Measurements from ENCODE around the gene PTPN4. TPM values are rescaled to one million over a fixed set of nuclear protein-coding genes. Genes with fewer than 3 reads are reported as not detected.

Gene PTPN4, protein sequence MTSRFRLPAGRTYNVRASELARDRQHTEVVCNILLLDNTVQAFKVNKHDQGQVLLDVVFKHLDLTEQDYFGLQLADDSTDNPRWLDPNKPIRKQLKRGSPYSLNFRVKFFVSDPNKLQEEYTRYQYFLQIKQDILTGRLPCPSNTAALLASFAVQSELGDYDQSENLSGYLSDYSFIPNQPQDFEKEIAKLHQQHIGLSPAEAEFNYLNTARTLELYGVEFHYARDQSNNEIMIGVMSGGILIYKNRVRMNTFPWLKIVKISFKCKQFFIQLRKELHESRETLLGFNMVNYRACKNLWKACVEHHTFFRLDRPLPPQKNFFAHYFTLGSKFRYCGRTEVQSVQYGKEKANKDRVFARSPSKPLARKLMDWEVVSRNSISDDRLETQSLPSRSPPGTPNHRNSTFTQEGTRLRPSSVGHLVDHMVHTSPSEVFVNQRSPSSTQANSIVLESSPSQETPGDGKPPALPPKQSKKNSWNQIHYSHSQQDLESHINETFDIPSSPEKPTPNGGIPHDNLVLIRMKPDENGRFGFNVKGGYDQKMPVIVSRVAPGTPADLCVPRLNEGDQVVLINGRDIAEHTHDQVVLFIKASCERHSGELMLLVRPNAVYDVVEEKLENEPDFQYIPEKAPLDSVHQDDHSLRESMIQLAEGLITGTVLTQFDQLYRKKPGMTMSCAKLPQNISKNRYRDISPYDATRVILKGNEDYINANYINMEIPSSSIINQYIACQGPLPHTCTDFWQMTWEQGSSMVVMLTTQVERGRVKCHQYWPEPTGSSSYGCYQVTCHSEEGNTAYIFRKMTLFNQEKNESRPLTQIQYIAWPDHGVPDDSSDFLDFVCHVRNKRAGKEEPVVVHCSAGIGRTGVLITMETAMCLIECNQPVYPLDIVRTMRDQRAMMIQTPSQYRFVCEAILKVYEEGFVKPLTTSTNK
- total RNA-seq (2022; extraction: Qiagen RNA extraction), result 11.8 to 19.8 TPM (median 18.2 TPM) in 5 replicates

DNA sequence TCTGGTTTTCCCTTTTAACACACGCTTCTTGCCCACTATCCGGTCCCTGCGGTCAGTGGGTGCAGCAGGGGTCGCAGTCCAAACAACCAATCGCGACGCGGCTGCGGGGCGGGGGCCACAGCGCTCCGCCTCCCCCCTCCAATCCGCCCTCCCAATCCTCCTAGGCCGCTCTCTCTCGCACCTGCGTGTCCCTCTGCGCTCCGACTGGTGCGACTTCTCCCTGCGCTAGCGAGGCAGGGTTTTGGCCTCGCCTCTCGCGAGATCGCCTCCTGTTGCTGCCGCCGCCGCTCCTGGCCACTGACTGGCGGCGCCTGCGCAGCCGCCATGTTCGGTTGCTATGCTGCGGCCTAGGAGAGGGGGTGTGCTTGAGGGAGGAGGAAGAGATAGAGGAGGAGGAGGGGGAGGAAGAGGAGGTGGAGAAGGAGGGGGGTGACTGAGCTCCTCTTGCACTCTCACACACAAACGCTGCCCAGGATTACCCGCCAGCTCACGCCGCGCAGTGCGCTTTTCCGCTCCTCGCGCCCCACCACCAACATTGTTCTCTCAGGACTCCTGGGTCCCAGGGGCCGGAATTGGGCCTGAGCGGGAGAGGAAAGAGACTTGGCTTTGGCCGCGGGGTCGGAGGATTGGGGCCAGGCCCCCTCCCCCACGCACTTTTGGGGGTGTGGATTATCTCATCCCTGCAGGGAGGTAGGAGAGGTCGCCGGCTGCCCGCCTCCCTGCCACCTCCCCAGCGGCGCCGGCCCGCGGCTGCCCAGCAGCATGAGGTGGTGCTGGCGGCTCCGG is at the start of gene PTPN4:
TSS of gene PTPN4 (plus strand) at position 472 of the 786 bp plus-strand sequence. CDS start 49,932 bp downstream, outside the sequence.

DNA sequence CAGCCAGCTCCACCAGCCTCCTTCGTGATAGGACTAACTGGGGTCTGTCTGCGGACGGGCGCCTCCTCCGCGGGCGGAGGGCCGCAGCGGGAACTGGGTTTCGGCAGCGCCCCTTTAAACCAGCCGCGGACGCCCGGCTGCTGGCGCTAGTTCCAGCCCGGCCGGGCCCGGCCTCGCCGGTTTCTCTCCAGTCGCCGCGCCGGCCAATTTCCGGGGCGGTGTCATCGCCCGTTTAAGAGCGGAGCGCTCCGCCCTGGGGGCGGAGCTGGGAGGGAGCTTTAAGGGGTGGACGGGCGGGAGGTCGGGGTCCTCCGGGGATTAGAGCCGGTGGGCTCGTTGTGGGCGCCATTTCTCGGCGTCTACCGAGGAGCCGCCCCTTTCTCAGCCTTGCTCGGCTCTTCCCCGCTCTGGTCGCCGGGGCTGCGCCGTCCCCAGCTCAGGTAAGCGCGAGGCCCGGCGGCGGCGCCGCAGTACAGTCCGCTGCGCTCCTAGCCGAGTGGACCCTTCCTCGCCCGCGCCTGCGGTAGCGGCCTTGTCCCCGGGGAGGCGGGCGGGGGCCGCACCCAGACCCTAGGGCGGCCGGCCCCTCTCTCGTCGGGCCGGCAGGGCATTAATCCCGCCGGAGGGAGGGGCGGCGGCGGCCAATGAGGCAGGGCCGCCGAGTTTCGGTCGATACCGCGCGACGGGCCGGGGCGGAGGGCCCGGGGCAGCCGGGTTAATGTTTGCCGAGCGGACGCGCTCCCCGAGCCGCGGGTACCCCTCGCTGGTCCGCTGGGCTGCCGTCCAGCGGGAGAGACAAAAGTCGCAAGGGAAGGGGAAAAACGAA is 253.3 kb downstream of the PTPN4 start, which contains the start of gene EPB41L5:
TSS of gene EPB41L5 (plus strand) at position 307 of the 826 bp plus-strand sequence. CDS start 6,008 bp downstream, outside the sequence.

Other genes starting within 250 kb of the PTPN4 start
- not detected in 5 replicates for gene SCTR, start 235.4 kb upstream of the PTPN4 start, total RNA-seq (2022; extraction: Qiagen RNA extraction)
- gene CFAP221, start 215.5 kb upstream of the PTPN4 start, total RNA-seq (2022; extraction: Qiagen RNA extraction), result 0.17 to 0.48 TPM (median 0.32 TPM) in 5 replicates
- 20.5 to 28.5 TPM (median 26.6 TPM) in 5 replicates for gene TMEM177, start 80.7 kb upstream of the PTPN4 start, total RNA-seq (2022; extraction: Qiagen RNA extraction)